ENCODE measurements around the gene FADS2.

The FADS2 gene

GRCh38 chr11:61848631-61849030 is 20.5 kb downstream of the FADS2 start:
- no peaks in the 10 kb centered on the region for H3K27me3 ChIP-seq (ENCODE audit: insufficient read depth, low read depth, severe bottlenecking)
- no peak overlapping the region for H3K27ac ChIP-seq
- no peak for TF ChIP-seq CTCF (IDR thresholded peaks at IDR 0.05; ENCODE audit: low read depth, low read length)
- no peak overlapping the region for H3K4me3 ChIP-seq (ENCODE audit: low read depth, low read length)
- DNase-seq: no peak
- H3K9me3 ChIP-seq (ENCODE audit: severe bottlenecking): no peaks in the 10 kb centered on the region
- peaks cover 86% of the 10 kb centered on the region for H3K36me3 ChIP-seq

DNA sequence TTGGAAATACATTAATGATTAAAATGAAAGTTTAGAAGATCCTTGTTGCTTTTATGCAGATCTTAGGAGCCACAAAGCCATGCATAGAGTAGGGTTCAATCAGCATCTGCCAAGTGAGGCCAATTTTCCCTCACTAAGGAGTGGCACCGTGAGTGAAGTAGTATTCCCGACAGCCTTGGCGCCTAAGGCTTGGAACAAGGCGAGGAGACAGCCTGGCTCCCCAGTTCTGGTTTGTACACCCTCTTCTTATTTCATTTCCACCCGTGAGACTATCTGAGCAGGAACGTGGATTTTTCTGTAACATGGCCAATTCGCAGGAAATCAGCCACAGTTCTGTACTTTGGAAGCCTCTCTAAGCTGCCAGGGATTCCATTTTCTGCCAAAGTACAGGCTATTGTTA is 22.6 kb downstream of the FADS2 start:
- H3K9me3 ChIP-seq (ENCODE audit: severe bottlenecking): no peaks in the 10 kb centered on the region
- no peaks in the 10 kb centered on the region for H3K27me3 ChIP-seq (ENCODE audit: insufficient read depth, low read depth, severe bottlenecking)
- no peak overlapping the region for H3K27ac ChIP-seq
- peaks cover 91% of the 10 kb centered on the region for H3K36me3 ChIP-seq
- H3K4me3 ChIP-seq (ENCODE audit: low read depth, low read length): no peak overlapping the region
- no peak for DNase-seq
- no peak for TF ChIP-seq CTCF (IDR thresholded peaks at IDR 0.05; ENCODE audit: low read depth, low read length)

- H3K4me3 ChIP-seq (ENCODE audit: low read depth, low read length): no peak overlapping the region
- H3K9me3 ChIP-seq (ENCODE audit: severe bottlenecking): no peaks in the 10 kb centered on the region
- DNase-seq: no peak
- no peak overlapping the region for H3K27ac ChIP-seq
- no peak for TF ChIP-seq CTCF (IDR thresholded peaks at IDR 0.05; ENCODE audit: low read depth, low read length)
- peaks cover 96% of the 10 kb centered on the region for H3K36me3 ChIP-seq
- H3K27me3 ChIP-seq (ENCODE audit: insufficient read depth, low read depth, severe bottlenecking): no peaks in the 10 kb centered on the region
Observed at GRCh38 chr11:61851113-61851899, 23.2 kb downstream of the FADS2 start.

DNA sequence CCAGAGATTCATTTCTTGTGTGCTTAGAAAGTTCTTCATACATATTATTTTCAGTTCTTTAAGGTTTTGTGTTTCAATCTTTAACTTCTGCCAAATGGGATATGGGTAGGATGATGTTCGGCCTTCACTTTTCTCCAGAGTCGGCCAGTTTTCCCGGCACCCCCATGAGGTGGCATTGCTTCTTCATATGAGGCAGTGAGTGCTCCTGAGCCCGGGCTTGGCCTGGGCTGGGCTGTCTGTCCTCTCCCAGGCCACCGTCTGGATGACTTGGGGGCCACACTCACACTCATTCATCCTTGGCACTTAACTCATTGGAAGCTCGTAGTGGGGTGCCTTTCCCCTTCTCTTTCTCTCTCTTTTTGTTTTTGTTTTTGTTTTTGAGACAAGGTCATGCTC is 23.8 kb downstream of the FADS2 start:
- no peak overlapping the region for H3K27ac ChIP-seq
- no peak for TF ChIP-seq CTCF (IDR thresholded peaks at IDR 0.05; ENCODE audit: low read depth, low read length)
- H3K4me3 ChIP-seq (ENCODE audit: low read depth, low read length): no peak overlapping the region
- H3K36me3 ChIP-seq: peaks cover 98% of the 10 kb centered on the region
- H3K9me3 ChIP-seq (ENCODE audit: severe bottlenecking): no peaks in the 10 kb centered on the region
- no peaks in the 10 kb centered on the region for H3K27me3 ChIP-seq (ENCODE audit: insufficient read depth, low read depth, severe bottlenecking)
- DNase-seq: no peak

- peaks cover 96% of the 10 kb centered on the region for H3K36me3 ChIP-seq
- H3K27me3 ChIP-seq (ENCODE audit: insufficient read depth, low read depth, severe bottlenecking): no peaks in the 10 kb centered on the region
- DNase-seq: no peak
- no peak overlapping the region for H3K4me3 ChIP-seq (ENCODE audit: low read depth, low read length)
- H3K27ac ChIP-seq: no peak overlapping the region
- no peaks in the 10 kb centered on the region for H3K9me3 ChIP-seq (ENCODE audit: severe bottlenecking)
- TF ChIP-seq CTCF (IDR thresholded peaks at IDR 0.05; ENCODE audit: low read depth, low read length): no peak
Observed at GRCh38 chr11:61853698-61854169, 25.6 kb downstream of the FADS2 start.

Data from WERI-Rb-1 (cell line).